OCI-LY7 (cell line): Measurements from ENCODE around the gene KCTD7. TPM values are rescaled to one million over a fixed set of nuclear protein-coding genes. Genes with fewer than 3 reads are reported as not detected.
"Not testable (repeated sequence)": the region's sequence is repeated elsewhere in the genome, so short reads cannot be mapped to it uniquely, and the experiment has no call there.

Source experiments
- BruUV-seq: library from RNA; stranded (reverse); fragments of 400-500 nt; replicated peaks from 2 replicates; lab custom pipeline; 2021; lab: Mats Ljungman, UMichigan
- CTCF ChIA-PET: fragments of 300-600 bp; sonication (Branson Sonifier 250); formaldehyde crosslinking; loops from one replicate; lab custom pipeline; 2022; ENCODE audit warnings: antibody characterized with exemption; ENCODE audit not compliant: unreplicated experiment; lab: Charles Lee
- POLR2A ChIA-PET: fragments of 300-600 bp; sonication (Branson Sonifier 250); formaldehyde crosslinking; loops from one replicate; lab custom pipeline; 2022; ENCODE audit warnings: antibody characterized with exemption; lab: Charles Lee
- DNase-seq: peaks from one replicate; pipeline ENCODE4 v3.0.0-alpha.2; 2015; ENCODE audit warnings: low spot score
- H2AFZ ChIP-seq: fragments of 200-600 bp; sonication (generic), shearing (Covaris generic); 2 replicates; pipeline ENCODE4 v1.6.1; 2014; ENCODE audit warnings: mild to moderate bottlenecking, antibody characterized with exemption, low read length, moderate library complexity
- H3K27ac ChIP-seq: fragments of 200-600 bp; sonication (generic); 2 replicates; pipeline ENCODE4 v1.5.1; 2014; ENCODE audit warnings: mixed run types, low read depth, mild to moderate bottlenecking, moderate library complexity, low read length, inconsistent platforms; ENCODE audit not compliant: poor library complexity, severe bottlenecking
- H3K36me3 ChIP-seq: fragments of 200-600 bp; sonication (generic); 2 replicates; pipeline ENCODE4 v1.6.1; 2014; ENCODE audit warnings: mild to moderate bottlenecking, antibody characterized with exemption, low read length, moderate library complexity, mixed read lengths; ENCODE audit not compliant: insufficient read depth
- H3K4me1 ChIP-seq: fragments of 200-600 bp; sonication (generic); 2 replicates; pipeline ENCODE4 v1.5.1; 2014; ENCODE audit warnings: mild to moderate bottlenecking, low read length; ENCODE audit not compliant: insufficient read depth, poor library complexity, severe bottlenecking
- H3K4me2 ChIP-seq: fragments of 200-600 bp; sonication (generic); 2 replicates; pipeline ENCODE4 v1.6.1; 2014; ENCODE audit warnings: mild to moderate bottlenecking, low read length
- H3K4me3 ChIP-seq: fragments of 200-600 bp; sonication (generic); 2 replicates; pipeline ENCODE4 v1.5.1; 2014; ENCODE audit warnings: mild to moderate bottlenecking, low read depth, low read length; ENCODE audit not compliant: poor library complexity, severe bottlenecking
- H3K79me2 ChIP-seq: fragments of 200-600 bp; sonication (generic); 2 replicates; pipeline ENCODE4 v1.6.1; 2016; ENCODE audit warnings: low read depth, mild to moderate bottlenecking, low read length, moderate library complexity, mixed read lengths; ENCODE audit not compliant: insufficient read depth
- H3K9me2 ChIP-seq: fragments of 200-600 bp; sonication (generic); 2 replicates; pipeline ENCODE4 v1.6.1; 2016; ENCODE audit warnings: mild to moderate bottlenecking, low read length, mixed read lengths; ENCODE audit not compliant: insufficient read depth
- H3K9me3 ChIP-seq: fragments of 200-600 bp; sonication (generic); 2 replicates; pipeline ENCODE4 v1.6.1; 2014; ENCODE audit warnings: mild to moderate bottlenecking, mixed run types, low read length, mixed read lengths
- H4K20me1 ChIP-seq: fragments of 200-600 bp; sonication (generic); 2 replicates; pipeline ENCODE4 v1.6.1; 2014; ENCODE audit warnings: mild to moderate bottlenecking, antibody characterized with exemption, low read length, moderate library complexity, mixed read lengths; ENCODE audit not compliant: insufficient read depth
- EZH2phosphoT487 ChIP-seq: fragments of 200-600 bp; sonication (generic); IDR thresholded peaks from 2 replicates; pipeline ENCODE4 v1.6.1; 2018; ENCODE audit warnings: low read depth, borderline replicate concordance, mild to moderate bottlenecking, mixed run types, antibody characterized with exemption, low read length, moderate library complexity, mixed read lengths
- intact Hi-C: fragments of 100-400 bp; cut with micrococcal nuclease; formaldehyde crosslinking; loops from one replicate; pipeline ENCODE4 v1.10.0; 2022; ENCODE audit not compliant: unreplicated experiment
- total RNA-seq, 2 experiments: library from RNA; depleted of rRNA in 1 of 2; stranded (reverse); fragments of >200 nt in 1 of 2; shearing (Covaris generic) in 1 of 2; gene quantifications; 2 replicates each; pipeline ENCODE4 v1.2.3, GENCODE V29; 2014 to 2022
- TF ChIP-seq, protein P1 (sequence below): fragments of 200-600 bp; sonication (generic); conservative IDR thresholded peaks from 2 replicates; pipeline ENCODE4 v1.5.1; 2014; ENCODE audit warnings: mild to moderate bottlenecking, antibody characterized with exemption, low read length, moderate library complexity, mixed read lengths

KCTD7 gene
- total RNA-seq, 2 experiments from 2014 or later = 40.5 to 41.8 TPM

GRCh38 chr7:66615699-66616098, 13.0 kb upstream of the KCTD7 start:
- no TSS peak for BruUV-seq
- Histone ChIP-seq H2AFZ (no peak overlapping the region), H3K27ac (no peak overlapping the region), H3K9me2 (no peaks in the 10 kb centered on the region), H3K4me2 (no peak overlapping the region), H4K20me1 (no peaks in the 10 kb centered on the region), H3K36me3 (no peaks in the 10 kb centered on the region), H3K4me3 (no peak overlapping the region), H3K79me2 (no peaks in the 10 kb centered on the region), H3K9me3 (no peaks in the 10 kb centered on the region), H3K4me1 (peaks cover 5% of the 10 kb centered on the region)
- DNase-seq = no peak
- intact Hi-C loops = no loop called here
- CTCF ChIA-PET = no interaction called here
- TF ChIP-seq EZH2phosphoT487 = no peak
- TF ChIP-seq, protein P1, sequence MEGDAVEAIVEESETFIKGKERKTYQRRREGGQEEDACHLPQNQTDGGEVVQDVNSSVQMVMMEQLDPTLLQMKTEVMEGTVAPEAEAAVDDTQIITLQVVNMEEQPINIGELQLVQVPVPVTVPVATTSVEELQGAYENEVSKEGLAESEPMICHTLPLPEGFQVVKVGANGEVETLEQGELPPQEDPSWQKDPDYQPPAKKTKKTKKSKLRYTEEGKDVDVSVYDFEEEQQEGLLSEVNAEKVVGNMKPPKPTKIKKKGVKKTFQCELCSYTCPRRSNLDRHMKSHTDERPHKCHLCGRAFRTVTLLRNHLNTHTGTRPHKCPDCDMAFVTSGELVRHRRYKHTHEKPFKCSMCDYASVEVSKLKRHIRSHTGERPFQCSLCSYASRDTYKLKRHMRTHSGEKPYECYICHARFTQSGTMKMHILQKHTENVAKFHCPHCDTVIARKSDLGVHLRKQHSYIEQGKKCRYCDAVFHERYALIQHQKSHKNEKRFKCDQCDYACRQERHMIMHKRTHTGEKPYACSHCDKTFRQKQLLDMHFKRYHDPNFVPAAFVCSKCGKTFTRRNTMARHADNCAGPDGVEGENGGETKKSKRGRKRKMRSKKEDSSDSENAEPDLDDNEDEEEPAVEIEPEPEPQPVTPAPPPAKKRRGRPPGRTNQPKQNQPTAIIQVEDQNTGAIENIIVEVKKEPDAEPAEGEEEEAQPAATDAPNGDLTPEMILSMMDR = no peak
- POLR2A ChIA-PET = interaction anchor here (1.3 kb wide), 1 partner anchor 12 kb away, joined by 4 read pairs; the partner anchor contains the start of gene KCTD7

DNA sequence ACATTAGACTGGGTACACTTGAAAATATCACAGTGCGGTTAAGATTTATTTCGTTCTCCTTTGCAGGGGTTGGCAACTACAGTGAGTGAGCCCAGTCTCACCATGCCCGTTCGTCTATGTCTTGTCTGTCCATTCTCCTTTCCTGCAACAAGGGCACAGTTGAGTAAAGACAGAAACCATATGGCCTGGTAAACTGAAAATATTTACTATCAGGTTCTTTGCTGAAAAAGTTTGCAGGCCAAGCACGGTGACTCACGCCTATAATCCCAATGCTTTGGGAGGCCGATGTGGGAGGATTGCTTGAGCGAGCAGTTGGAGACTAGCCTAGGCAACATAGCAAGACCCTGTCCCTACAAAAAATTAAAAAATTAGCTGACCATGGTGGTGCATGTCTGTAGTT, 11.4 kb upstream of the KCTD7 start:
- Histone ChIP-seq H3K4me3 (no peak overlapping the region), H3K79me2 (no peaks in the 10 kb centered on the region), H3K36me3 (no peaks in the 10 kb centered on the region), H2AFZ (no peak overlapping the region), H3K27ac (no peak overlapping the region), H4K20me1 (no peaks in the 10 kb centered on the region), H3K9me2 (no peaks in the 10 kb centered on the region), H3K4me2 (no peak overlapping the region), H3K9me3 (no peaks in the 10 kb centered on the region), H3K4me1 (peaks cover 5% of the 10 kb centered on the region)
- ChIA-PET CTCF (no interaction called here), POLR2A (interaction anchor here (0.6 to 1.7 kb wide), 2 partner anchors 10 to 13 kb away, joined by 6 to 8 read pairs; no protein-coding TSS in a partner anchor)
- TF ChIP-seq, protein P1 = no peak
- TF ChIP-seq EZH2phosphoT487 = no peak
- intact Hi-C loops = no loop called here
- DNase-seq = no peak
- BruUV-seq = no TSS peak

DNA sequence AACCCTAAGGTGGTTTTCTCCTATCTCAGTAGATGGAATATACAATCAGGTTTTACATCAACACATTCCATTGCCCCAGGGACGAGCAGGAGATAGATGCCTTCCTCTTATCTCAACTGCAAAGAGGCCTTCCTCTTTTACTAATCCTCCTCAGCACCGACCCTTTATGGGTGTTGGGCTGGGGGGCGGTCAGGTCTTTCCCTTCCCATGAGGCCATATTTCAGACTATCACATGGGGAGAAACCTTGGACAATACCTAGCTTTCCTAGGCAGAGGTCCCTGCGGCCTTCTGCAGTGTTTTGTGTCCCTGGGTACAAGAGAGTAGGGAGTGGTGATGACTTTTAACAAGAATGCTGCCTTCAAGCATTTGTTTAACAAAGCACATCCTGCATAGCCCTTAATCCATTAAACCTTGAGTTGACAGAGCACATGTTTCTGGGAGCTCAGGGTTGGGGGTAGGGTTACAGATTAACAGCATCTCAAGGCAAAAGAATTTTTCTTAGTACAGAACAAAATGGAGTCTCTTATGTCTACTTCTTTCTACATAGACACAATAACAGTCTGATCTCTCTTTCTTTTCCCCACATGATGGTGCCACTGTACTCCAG, 9.2 kb upstream of the KCTD7 start:
- H3K79me2 ChIP-seq, H3K4me1 ChIP-seq, H3K9me3 ChIP-seq, POLR2A ChIA-PET, CTCF ChIA-PET, H3K27ac ChIP-seq, H3K4me3 ChIP-seq, BruUV-seq, DNase-seq, H4K20me1 ChIP-seq, H3K36me3 ChIP-seq, intact Hi-C loops, H3K4me2 ChIP-seq, H3K9me2 ChIP-seq: not testable (repeated sequence)
- H2AFZ ChIP-seq = peak overlapping the region; percentile 74; the same call in 1 of the 2 replicates
